B cell (primary cell): ENCODE measurements around the gene HMX2. TPM values are rescaled to one million over a fixed set of nuclear protein-coding genes. Genes with fewer than 3 reads are reported as not detected.

ENCODE experiments used
- ATAC-seq: fragments of 200-7000 bp; cut with Tn5 transposase; one replicate; pipeline ENCODE4 v1.10.0; 2021; ENCODE audit warnings: low read depth, mild to moderate bottlenecking, moderate number of reproducible peaks, moderate library complexity
- CTCF ChIA-PET: fragments of 350-600 bp; sonication (Branson Sonifier 250); formaldehyde crosslinking; loops from one replicate; lab custom pipeline; 2021; ENCODE audit warnings: antibody characterized with exemption, inconsistent platforms; lab: Charles Lee
- POLR2A ChIA-PET: fragments of 350-600 bp; sonication (Branson Sonifier 250); formaldehyde crosslinking; loops from one replicate; lab custom pipeline; 2021; ENCODE audit warnings: antibody characterized with exemption; lab: Charles Lee
- DNase-seq: peaks from one replicate; pipeline ENCODE4 v3.0.0; 2013
- H2AFZ ChIP-seq: 2 replicates; pipeline ENCODE4 v1.6.1; 2012; ENCODE audit warnings: mild to moderate bottlenecking, low read depth, low read length; ENCODE audit not compliant: insufficient read depth, poor library complexity, severe bottlenecking
- H3K27ac ChIP-seq, 2 donors: 1 replicate in 1 of 2; 2 replicates in 1 of 2; pipeline ENCODE4 v1.5.1; 2012 to 2013; ENCODE audit warnings: low read length in 2 of 2, mild to moderate bottlenecking in 2 of 2, moderate library complexity in 1 of 2
- H3K27me3 ChIP-seq, 4 experiments: fragments of 200-600 bp in 1 of 4; sonication (generic) in 1 of 4; replicated peaks in 1 of 4; 1 replicate in 2 of 4; 2 replicates in 2 of 4; pipeline versions ENCODE4 v1.6.1 to v1.7.0; 2013 to 2016; ENCODE audit warnings: low read length in 3 of 4, mild to moderate bottlenecking in 2 of 4, mixed read lengths in 1 of 4, moderate library complexity in 1 of 4; ENCODE audit not compliant: insufficient read depth in 4 of 4, control insufficient read depth in 3 of 4; ENCODE audit errors: control extremely low read depth in 1 of 4
- H3K36me3 ChIP-seq, 2 experiments: replicated peaks in 1 of 2; 1 replicate in 1 of 2; 2 replicates in 1 of 2; pipeline versions ENCODE4 v1.6.1 to v1.7.1; 2013; ENCODE audit warnings: low read length in 1 of 2; ENCODE audit not compliant: insufficient read depth in 2 of 2, control insufficient read depth in 1 of 2; ENCODE audit errors: control extremely low read depth in 1 of 2, extremely low read depth in 1 of 2
- H3K4me1 ChIP-seq, 2 donors: fragments of 200-600 bp in 1 of 2; sonication (generic) in 1 of 2; 1 replicate in 1 of 2; 2 replicates in 1 of 2; pipeline versions ENCODE4 v1.5.1 to v1.6.1; 2013 to 2017; ENCODE audit warnings: low read length in 2 of 2; ENCODE audit not compliant: control insufficient read depth in 2 of 2, insufficient read depth in 2 of 2
- H3K4me2 ChIP-seq: replicated peaks from 2 replicates; pipeline ENCODE3; 2012; ENCODE audit warnings: mild to moderate bottlenecking, low read depth, low read length; ENCODE audit not compliant: poor library complexity, severe bottlenecking
- H3K4me3 ChIP-seq, 5 experiments: fragments of 200-600 bp in 1 of 5; sonication (generic) in 1 of 5; 1 replicate in 3 of 5; 2 replicates in 2 of 5; pipeline versions ENCODE4 v1.5.1 to v1.7.0; 2011 to 2016; ENCODE audit warnings: low read length in 4 of 5, mild to moderate bottlenecking in 4 of 5, low read depth in 2 of 5, control low read depth in 1 of 5, moderate library complexity in 1 of 5; ENCODE audit not compliant: insufficient read depth in 1 of 5; ENCODE audit errors: control extremely low read depth in 1 of 5, extremely low read depth in 1 of 5
- H3K79me2 ChIP-seq: fragments of 200-600 bp; sonication (generic); one replicate; pipeline ENCODE4 v1.6.0; 2016; ENCODE audit warnings: low read length; ENCODE audit not compliant: control insufficient read depth, insufficient read depth
- H3K9ac ChIP-seq: fragments of 200-600 bp; sonication (generic); 2 replicates; pipeline ENCODE4 v1.6.1; 2017; ENCODE audit warnings: mild to moderate bottlenecking, low read length, moderate library complexity
- H3K9me3 ChIP-seq, 3 donors: one replicate each; pipeline versions ENCODE4 v1.6.1 to v1.7.1; 2013; ENCODE audit warnings: low read length in 2 of 3; ENCODE audit not compliant: control insufficient read depth in 2 of 3, insufficient read depth in 1 of 3; ENCODE audit errors: control extremely low read depth in 1 of 3
- H4K20me1 ChIP-seq: 2 replicates; pipeline ENCODE4 v1.6.0; 2012; ENCODE audit warnings: mild to moderate bottlenecking, low read length; ENCODE audit not compliant: insufficient read depth, control insufficient read depth, poor library complexity, severe bottlenecking
- H3K27ac Mint-ChIP-seq: one replicate; pipeline ENCODE4 v1.8.0; 2021; ENCODE audit warnings: mixed read lengths
- H3K27me3 Mint-ChIP-seq: one replicate; pipeline ENCODE4 v1.8.0; 2021; ENCODE audit warnings: mixed read lengths
- H3K4me1 Mint-ChIP-seq: one replicate; pipeline ENCODE4 v1.8.0; 2021; ENCODE audit warnings: mixed read lengths
- H3K4me3 Mint-ChIP-seq: one replicate; pipeline ENCODE4 v1.8.0; 2021; ENCODE audit warnings: mixed read lengths
- H3K9me3 Mint-ChIP-seq: one replicate; pipeline ENCODE4 v1.8.0; 2022; ENCODE audit warnings: mixed read lengths; ENCODE audit not compliant: insufficient read depth
- CTCF ChIP-seq: fragments of 200-600 bp; IDR thresholded peaks from one replicate; pipeline ENCODE4 v1.8.0; 2022; ENCODE audit warnings: antibody characterized with exemption, mild to moderate bottlenecking
- EZH2 ChIP-seq: IDR thresholded peaks from 2 replicates; pipeline ENCODE4 v1.6.1; 2012; ENCODE audit warnings: borderline replicate concordance, low read depth, mild to moderate bottlenecking, moderate library complexity, low read length; ENCODE audit not compliant: insufficient read depth, poor library complexity, severe bottlenecking
- WGBS: methylation state at CpG from one replicate; pipeline ENCODE4 v1.1.5; 2013; ENCODE audit warnings: missing lambda C conversion rate; ENCODE audit not compliant: insufficient coverage; 5-methylcytosine and 5-hydroxymethylcytosine counted together
- intact Hi-C: fragments of 100-400 bp; cut with micrococcal nuclease; formaldehyde crosslinking; loops from one replicate; pipeline ENCODE4 v1.10.0; 2022
- polyA plus RNA-seq: library from polyadenylated mRNA; depleted of rRNA; stranded (reverse); fragments of >200 nt; gene quantifications from 2 replicates; pipeline ENCODE4 v1.2.3, GENCODE V29; 2012
- total RNA-seq, 2 donors: library from RNA; stranded (reverse); fragments of 120-200 nt in 1 of 2; gene quantifications; 1 replicate in 1 of 2; 2 replicates in 1 of 2; pipeline versions ENCODE4 v1.2.3 to v1.2.4, GENCODE V29; 2013 to 2022

Gene HMX2
- total and polyA plus RNA-seq, 2 donors (not counting 1 experiment from before 2014, with no cell fraction given), result not detected

DNA sequence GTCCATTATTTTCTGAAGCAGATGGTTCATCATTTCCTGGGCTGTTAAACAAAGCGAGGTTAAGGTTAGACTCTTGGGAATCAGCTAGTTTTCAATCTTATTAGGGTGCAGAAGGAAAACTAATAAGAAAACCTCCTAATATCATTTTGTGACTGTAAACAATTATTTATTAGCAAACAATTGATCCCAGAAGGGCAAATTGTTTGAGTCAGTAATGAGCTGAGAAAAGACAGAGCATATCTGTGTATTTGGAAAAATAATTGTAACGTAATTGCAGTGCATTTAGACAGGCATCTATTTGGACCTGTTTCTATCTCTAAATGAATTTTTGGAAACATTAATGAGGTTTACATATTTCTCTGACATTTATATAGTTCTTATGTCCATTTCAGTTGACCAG, 16.4 kb downstream of the HMX2 start:
- Histone ChIP-seq H3K4me1 (no peaks in the 10 kb centered on the region), H3K79me2 (peaks cover 8% of the 10 kb centered on the region), H4K20me1 (peaks cover 18% of the 10 kb centered on the region), H2AFZ (no peak overlapping the region), H3K36me3 (peaks cover 16 to 68% of the 10 kb centered on the region in 2 experiments), H3K27me3 (no peaks in the 10 kb centered on the region), H3K4me2 (no peak overlapping the region), H3K27ac (no peak overlapping the region), H3K4me3 (no peak overlapping the region), H3K9ac (no peak overlapping the region), H3K9me3 (no peaks in the 10 kb centered on the region)
- no peak overlapping the region for H3K27ac Mint-ChIP-seq
- no CpG with 5 or more reads among the region's 2 CpGs for WGBS
- TF ChIP-seq EZH2 (no peak), CTCF (no peak)
- ATAC-seq (no peak), DNase-seq (no peak)
- no peaks in the 10 kb centered on the region for H3K27me3 Mint-ChIP-seq
- no peak overlapping the region for H3K4me3 Mint-ChIP-seq
- CTCF ChIA-PET, result no interaction called here
- H3K4me1 Mint-ChIP-seq, result peaks cover 8% of the 10 kb centered on the region
- intact Hi-C loops, result no loop called here
- no peaks in the 10 kb centered on the region for H3K9me3 Mint-ChIP-seq
- POLR2A ChIA-PET, result no interaction called here

DNA sequence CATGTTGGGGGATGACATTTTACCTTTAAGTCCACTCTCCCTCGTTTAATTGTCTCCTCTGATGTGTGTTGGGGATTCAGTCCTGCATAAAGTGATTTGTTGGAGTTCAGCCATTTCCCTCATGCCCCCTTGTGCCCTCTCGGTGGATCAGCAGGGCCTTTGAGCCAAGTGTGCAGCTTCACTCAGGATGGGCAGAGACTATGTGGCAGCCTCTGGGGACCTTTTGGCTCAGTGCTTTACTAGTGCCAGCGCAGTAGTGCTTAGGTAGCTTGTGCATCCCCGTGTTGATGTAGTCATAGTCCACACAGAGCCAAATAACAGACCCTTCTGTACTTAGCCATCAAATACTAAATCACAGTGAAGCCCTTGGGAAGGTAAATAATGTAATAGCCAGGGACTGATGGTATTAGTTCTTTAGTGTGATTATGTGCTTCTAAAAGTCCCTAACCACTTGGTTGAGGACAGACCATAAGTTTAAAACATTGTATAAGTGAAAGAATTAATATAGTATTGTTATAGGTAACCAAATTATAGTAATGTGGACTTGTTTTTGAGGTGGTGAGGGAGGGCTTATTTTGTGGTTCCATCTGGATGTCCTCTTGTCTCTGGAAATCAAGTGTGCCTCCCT, 17.6 kb downstream of the HMX2 start:
- Histone ChIP-seq H3K9ac (no peak overlapping the region), H3K9me3 (no peaks in the 10 kb centered on the region), H4K20me1 (peaks cover 16% of the 10 kb centered on the region), H3K4me2 (no peak overlapping the region), H3K27me3 (no peaks in the 10 kb centered on the region), H2AFZ (no peak overlapping the region), H3K36me3 (peaks cover 12 to 73% of the 10 kb centered on the region in 2 experiments), H3K79me2 (peaks cover 14% of the 10 kb centered on the region), H3K4me3 (no peak overlapping the region), H3K27ac (no peak overlapping the region), H3K4me1 (no peaks in the 10 kb centered on the region)
- WGBS, result 93% methylated on average over 4 of the region's 4 CpGs
- ATAC-seq (no peak), DNase-seq (no peak)
- H3K9me3 Mint-ChIP-seq, result no peaks in the 10 kb centered on the region
- TF ChIP-seq EZH2 (no peak), CTCF (no peak)
- no peaks in the 10 kb centered on the region for H3K27me3 Mint-ChIP-seq
- POLR2A ChIA-PET, result no interaction called here
- H3K27ac Mint-ChIP-seq, result no peak overlapping the region
- H3K4me1 Mint-ChIP-seq, result peaks cover 1% of the 10 kb centered on the region
- no peak overlapping the region for H3K4me3 Mint-ChIP-seq
- intact Hi-C loops, result no loop called here
- CTCF ChIA-PET, result no interaction called here
